Gastroesophageal sphincter (tissue), 4 donors: ENCODE data around the gene CXCL3. TPM values are rescaled to one million over a fixed set of nuclear protein-coding genes. Genes with fewer than 3 reads are reported as not detected.

Experiments
- ATAC-seq: fragments of 150-250 bp; one replicate; pipeline ENCODE4 v1.9.1; 2016; ENCODE audit warnings: mild to moderate bottlenecking, moderate library complexity
- H3K27ac ChIP-seq, 4 donors: fragments of 200-600 bp; sonication (generic) in 3 of 4; 1 replicate in 3 of 4; 2 replicates in 1 of 4; pipeline ENCODE4 v1.5.1; 2016 to 2019
- H3K27me3 ChIP-seq: fragments of 200-600 bp; sonication (generic); one replicate; pipeline ENCODE4 v1.5.1; 2019
- H3K36me3 ChIP-seq, 2 donors: fragments of 200-600 bp; sonication (generic); one replicate each; pipeline ENCODE4 v1.5.1; 2019; ENCODE audit warnings: control low read depth in 1 of 2
- H3K4me1 ChIP-seq, 3 donors: fragments of 200-600 bp; sonication (generic); 1 replicate in 2 of 3; 2 replicates in 1 of 3; pipeline ENCODE4 v1.5.1; 2016 to 2019; ENCODE audit warnings: control low read depth in 2 of 3
- H3K4me3 ChIP-seq, 2 donors: fragments of 200-600 bp; sonication (generic); one replicate each; pipeline ENCODE4 v1.5.1; 2019; ENCODE audit warnings: mild to moderate bottlenecking in 1 of 2, moderate library complexity in 1 of 2
- H3K9me3 ChIP-seq, 3 donors: fragments of 200-600 bp; sonication (generic); one replicate each; pipeline ENCODE4 v1.5.1; 2017 to 2019; ENCODE audit warnings: control low read depth in 2 of 3
- CTCF ChIP-seq, 4 experiments: fragments of 200-600 bp in 2 of 4; fragments of 450-650 bp in 2 of 4; sonication (generic) in 1 of 4; IDR thresholded peaks; one replicate each; pipeline ENCODE4 v1.5.1; 2017 to 2019; ENCODE audit warnings: antibody characterized with exemption in 4 of 4, mild to moderate bottlenecking in 2 of 4, moderate library complexity in 2 of 4
- EP300 ChIP-seq: sonication (generic); formaldehyde crosslinking; IDR thresholded peaks from one replicate; pipeline ENCODE4 v1.6.1; 2017; ENCODE audit warnings: antibody characterized with exemption, mild to moderate bottlenecking
- POLR2A ChIP-seq, 2 donors: fragments of 450-650 bp; IDR thresholded peaks; one replicate each; pipeline ENCODE4 v1.6.1; 2017; ENCODE audit warnings: antibody characterized with exemption in 2 of 2, mild to moderate bottlenecking in 2 of 2, moderate library complexity in 1 of 2
- POLR2AphosphoS5 ChIP-seq: sonication (generic); formaldehyde crosslinking; IDR thresholded peaks from one replicate; pipeline ENCODE4 v1.6.1; 2017; ENCODE audit warnings: antibody characterized with exemption
- WGBS, 2 donors: methylation state at CpG; one replicate each; pipeline ENCODE4 v1.1.5; 2018; ENCODE audit warnings: low coverage in 1 of 2; 5-methylcytosine and 5-hydroxymethylcytosine counted together
- total RNA-seq, 4 donors: library from RNA; depleted of rRNA; stranded (reverse); fragments of >200 nt; gene quantifications; one replicate each; pipeline ENCODE4 v1.1.0, GENCODE V29; 2016

Gene CXCL3
- total RNA-seq, 4 donors from 2014 or later: 1.9 TPM; not detected in 3

- no peaks in the 10 kb centered on the region for H3K9me3 ChIP-seq
- no peaks in the 10 kb centered on the region for H3K36me3 ChIP-seq
- no peaks in the 10 kb centered on the region for H3K4me1 ChIP-seq
- H3K27me3 ChIP-seq: no peaks in the 10 kb centered on the region
- H3K27ac ChIP-seq: no peak overlapping the region
- no peak for TF ChIP-seq EP300
- no peak for TF ChIP-seq POLR2A (IDR thresholded peaks at IDR 0.05)
- no peak for TF ChIP-seq POLR2AphosphoS5
- TF ChIP-seq CTCF (IDR thresholded peaks at IDR 0.05): no peak
- WGBS, 2 donors: 88 to 92% methylated on average over 4 of the region's 4 CpGs
- ATAC-seq: no peak
- H3K4me3 ChIP-seq: no peak overlapping the region
These were observed 19.7 kb upstream of the CXCL3 start for GRCh38 chr4:74058048-74058651.

DNA sequence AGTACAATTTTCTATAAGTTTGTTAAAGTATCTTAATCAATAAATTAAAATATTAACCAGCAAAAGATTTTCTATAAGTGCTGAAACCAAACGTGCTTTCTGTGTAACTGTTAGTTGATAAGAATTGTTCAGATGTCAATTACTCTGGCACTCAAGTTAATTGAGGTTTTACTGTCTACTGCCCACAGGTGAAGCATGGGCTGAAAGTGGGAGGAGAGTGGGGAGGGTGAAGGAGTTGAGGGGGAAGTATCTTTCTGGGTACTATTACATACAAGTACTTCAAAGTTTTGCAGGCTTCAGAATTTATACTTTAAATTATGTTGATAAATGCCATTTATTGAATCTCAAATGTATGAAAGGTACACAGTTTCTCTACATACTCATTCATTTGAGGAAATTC, 19.1 kb upstream of the CXCL3 start:
- no peaks in the 10 kb centered on the region for H3K4me1 ChIP-seq
- H3K27me3 ChIP-seq: no peaks in the 10 kb centered on the region
- H3K27ac ChIP-seq: no peak overlapping the region
- no peak overlapping the region for H3K4me3 ChIP-seq
- no peak for ATAC-seq
- no peak for TF ChIP-seq EP300
- TF ChIP-seq CTCF (IDR thresholded peaks at IDR 0.05): no peak
- TF ChIP-seq POLR2A (IDR thresholded peaks at IDR 0.05): no peak
- TF ChIP-seq POLR2AphosphoS5: no peak
- 33 to 56% methylated on average over 1 of the region's 1 CpG for WGBS, 2 donors
- H3K9me3 ChIP-seq: no peaks in the 10 kb centered on the region
- H3K36me3 ChIP-seq: no peaks in the 10 kb centered on the region

DNA sequence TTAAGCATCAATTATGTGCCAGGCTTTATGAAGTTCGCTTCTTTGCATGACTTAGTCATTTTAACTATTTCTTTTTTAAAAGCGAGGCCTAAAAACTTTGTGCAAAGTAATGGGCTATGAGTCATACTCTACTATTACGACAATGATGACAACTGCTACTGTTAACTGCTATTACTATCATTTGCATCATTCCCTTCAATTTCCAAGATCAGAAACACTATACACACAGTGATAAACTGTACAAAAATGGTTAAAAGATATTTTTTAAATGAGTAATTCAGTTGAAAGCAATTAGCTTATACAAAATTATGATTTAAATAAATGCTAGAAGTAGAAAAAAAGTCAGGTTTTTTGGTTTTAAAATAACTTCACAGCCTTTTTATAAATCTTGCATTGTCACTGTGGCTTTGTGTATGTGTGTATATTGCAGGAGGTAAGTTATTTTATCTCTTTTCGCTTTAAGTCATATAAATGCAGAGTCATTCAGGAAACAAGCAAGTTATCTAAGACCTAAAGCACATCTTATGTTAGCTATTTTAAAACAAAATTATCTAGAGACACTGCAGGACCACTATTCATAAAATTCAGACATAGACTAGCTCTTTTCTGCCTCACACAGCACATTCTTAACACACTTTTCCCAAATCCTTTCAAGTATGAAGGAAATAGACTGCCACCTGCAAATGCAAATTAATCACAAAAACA, 18.5 kb upstream of the CXCL3 start:
- Histone ChIP-seq H3K27me3 (no peaks in the 10 kb centered on the region), H3K36me3 (no peaks in the 10 kb centered on the region), H3K4me1 (no peaks in the 10 kb centered on the region), H3K27ac (no peak overlapping the region), H3K4me3 (no peak overlapping the region), H3K9me3 (no peaks in the 10 kb centered on the region)
- ATAC-seq: no peak
- TF ChIP-seq POLR2A (IDR thresholded peaks at IDR 0.05): no peak
- no peak for TF ChIP-seq CTCF (IDR thresholded peaks at IDR 0.05)
- no peak for TF ChIP-seq EP300
- TF ChIP-seq POLR2AphosphoS5: no peak
- 71 to 91% methylated on average over 4 of the region's 4 CpGs for WGBS, 2 donors

- no peaks in the 10 kb centered on the region for H3K27me3 ChIP-seq
- no peaks in the 10 kb centered on the region for H3K36me3 ChIP-seq
- H3K4me1 ChIP-seq: no peaks in the 10 kb centered on the region
- H3K27ac ChIP-seq: no peak overlapping the region
- ATAC-seq: no peak
- no peak overlapping the region for H3K4me3 ChIP-seq
- WGBS, 2 donors: 0 to 33% methylated on average over 1 of the region's 1 CpG
- H3K9me3 ChIP-seq: no peaks in the 10 kb centered on the region
- TF ChIP-seq EP300 (no peak), CTCF (IDR thresholded peaks at IDR 0.05) (no peak), POLR2A (IDR thresholded peaks at IDR 0.05) (no peak), POLR2AphosphoS5 (no peak)
These were observed 17.8 kb upstream of the CXCL3 start for GRCh38 chr4:74056114-74056857.
